ENCODE results near the gene WLS.
A peak's percentile ranks its signal among the peaks of the same experiment; 100 is the strongest.

WLS gene

DNA sequence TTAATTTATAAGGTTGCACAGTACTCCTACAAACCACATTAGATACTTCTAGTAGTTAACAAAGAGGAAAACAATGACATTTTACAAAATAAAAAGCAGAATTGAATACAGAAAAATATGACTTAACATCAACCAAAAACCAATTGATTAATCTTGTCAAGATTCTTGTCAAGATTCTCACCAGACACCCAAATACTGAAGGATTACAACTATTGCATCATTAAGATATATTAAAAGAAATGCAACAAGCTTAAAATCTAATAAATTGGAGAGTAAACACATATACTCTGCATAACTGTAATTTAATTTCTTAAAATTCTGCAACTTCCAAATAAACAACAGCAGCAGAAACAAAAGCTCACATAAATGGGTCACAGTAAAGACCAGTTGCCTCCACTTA lies 4.7 kb downstream of the WLS start:
- DNase-seq: no peak

DNA sequence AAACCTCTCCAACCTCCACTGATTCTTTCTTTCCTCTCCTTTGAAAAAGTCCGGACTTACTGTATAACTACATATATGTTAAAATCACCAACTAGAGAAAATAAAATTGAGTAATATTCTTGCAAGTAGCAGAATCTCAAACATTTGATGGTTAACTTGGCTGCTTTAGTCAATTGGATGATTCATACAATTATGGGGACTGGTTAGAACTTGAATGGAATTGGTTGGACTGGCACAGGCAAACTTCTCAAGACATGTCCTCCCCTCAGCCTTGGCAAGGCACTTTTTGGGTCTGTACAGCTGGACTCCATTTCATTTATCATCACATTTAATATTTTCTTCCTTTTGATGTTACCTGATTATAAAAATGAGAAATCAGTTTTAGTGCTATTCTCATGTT lies 6.5 kb downstream of the WLS start:
- DNase-seq: no peak

DNA sequence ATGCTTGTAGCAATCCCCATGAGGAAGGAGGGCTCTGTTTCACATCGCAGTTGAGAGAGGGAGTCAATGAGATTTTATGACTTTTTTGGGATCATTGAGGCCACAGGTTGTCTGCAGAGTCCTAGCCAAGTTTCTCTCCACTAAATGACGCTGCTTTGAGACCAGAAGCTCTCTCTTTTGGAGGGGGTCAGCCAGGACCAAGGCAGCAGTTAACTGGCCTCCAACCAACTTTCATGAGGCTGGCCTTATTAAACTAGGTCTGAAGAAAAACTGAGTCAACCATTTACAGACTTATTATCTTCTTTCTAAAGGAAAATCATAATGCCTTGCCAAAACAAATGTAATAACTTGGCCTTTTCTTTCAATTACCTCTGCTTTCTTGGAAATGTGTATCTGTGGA lies 8.6 kb downstream of the WLS start:
- DNase-seq: no peak

DNA sequence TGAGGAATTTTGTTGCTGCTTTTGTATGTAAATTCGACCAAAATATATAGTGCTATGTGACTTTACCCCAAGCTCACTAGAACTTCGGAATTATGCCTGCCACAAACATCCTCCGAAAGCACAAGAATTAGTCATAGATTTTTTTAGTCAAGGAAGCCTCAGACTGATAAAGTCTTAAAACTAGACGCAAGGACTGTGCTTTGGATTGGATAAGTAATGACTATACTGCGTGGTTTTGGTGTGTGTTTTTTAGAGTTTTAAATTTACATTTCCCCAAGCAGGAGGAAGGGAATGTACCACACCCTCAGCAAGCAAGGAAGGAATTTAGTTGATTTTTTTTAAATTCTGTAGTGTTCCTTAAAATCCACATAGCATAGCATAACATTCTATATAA lies 10.3 kb downstream of the WLS start:
- DNase-seq: no peak

DNA sequence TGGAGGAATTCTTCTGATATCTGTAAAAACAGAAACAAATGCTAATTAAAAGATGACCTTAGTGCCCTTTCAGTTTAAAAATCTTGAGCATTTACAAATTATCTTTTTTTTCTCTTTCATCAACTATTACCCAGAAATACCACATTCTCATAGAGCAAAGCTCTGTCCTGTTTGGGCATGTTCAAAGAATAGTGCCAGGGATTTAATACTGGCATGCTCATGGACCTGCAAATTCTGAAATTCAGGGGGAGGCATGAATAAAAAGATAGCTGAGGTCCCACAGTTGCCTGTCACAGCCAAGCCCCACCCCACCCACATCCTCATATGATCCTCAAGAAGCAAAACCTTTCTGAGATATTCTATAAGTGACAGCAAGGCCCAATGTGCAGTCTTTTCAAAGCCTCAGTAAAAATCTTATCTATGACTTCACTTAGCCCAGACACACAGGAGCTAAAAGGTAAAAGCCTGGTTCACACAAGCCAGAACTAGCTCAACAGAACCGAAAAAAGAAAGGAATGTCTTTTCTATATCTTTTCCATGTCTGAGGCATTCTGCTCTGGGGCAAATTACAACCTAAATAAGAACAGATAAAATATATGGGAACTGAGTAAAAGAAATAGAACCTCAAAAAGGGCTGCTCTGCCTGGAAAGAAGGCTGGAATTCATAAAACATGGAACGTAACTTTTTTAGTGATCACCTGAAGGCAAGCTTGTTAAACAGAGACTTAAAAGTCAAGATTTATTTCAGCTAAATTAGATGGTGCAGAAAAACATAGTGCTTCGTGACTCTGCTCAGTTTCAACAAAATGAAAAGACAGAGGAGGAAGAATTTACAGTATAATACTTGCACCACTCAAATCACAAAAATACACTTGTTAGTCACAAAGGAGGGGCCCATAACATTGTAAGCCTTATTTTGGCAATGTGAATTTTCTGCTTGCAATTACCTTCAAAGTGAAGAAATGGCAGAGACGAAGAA lies 11.0 kb downstream of the WLS start:
- no peak for DNase-seq

DNA sequence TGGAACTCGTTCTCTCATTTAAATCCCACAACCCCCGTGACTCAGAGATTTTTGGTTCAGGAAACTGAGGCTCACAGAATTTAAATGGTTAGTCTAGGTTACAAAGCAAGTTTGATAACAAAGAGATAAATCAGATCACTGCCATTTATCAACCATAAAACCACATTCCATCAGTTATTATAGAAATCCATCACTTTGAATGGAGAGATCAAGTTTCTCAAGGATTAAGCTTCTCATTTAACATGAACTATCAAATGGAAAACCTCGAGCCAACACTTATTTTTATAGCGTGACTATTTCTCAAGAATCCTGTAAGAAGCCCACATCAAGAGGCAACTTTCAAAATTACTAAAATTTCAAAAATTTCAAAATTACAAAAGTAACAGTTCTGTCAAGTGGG lies 11.9 kb downstream of the WLS start:
- DNase-seq: no peak

DNA sequence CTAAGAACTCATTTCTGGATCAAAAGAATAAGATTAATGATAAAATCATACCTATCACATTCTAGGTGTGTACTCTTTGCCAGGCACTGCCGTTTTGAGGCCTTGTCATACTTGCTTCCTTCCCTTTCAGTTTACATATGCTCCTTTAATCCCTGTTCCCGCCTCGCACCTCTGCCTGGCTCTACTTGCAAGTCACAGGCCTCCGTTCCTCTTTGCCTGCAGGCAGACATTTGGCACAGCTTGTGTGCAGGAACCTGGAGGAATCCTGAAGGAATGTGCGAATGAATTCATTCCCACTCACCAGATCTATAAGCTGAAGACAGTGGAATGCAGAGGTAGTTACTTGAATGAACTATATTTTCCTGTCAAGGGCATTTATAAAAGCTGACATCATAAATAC lies 13.8 kb downstream of the WLS start:
- no peak for DNase-seq

DNA sequence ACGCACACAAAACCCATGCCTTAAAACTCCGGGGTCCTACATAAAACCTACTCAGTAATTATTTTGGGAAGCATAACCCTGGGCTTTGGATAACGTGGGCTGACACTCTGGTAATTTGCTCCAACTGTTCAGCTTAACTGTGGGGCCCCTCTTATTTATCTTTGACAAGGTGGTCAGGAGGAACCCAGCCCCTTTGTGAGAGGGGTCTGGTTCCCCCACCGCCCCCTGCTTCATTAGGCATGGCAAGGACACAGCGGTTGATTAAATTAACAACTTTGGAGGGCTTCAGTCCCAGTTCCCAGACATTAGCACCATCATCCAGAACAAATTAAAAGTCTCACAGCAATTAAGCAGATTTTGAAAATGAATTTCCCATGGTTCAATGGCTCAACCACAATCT lies 14.7 kb downstream of the WLS start:
- no peak for DNase-seq

DNA sequence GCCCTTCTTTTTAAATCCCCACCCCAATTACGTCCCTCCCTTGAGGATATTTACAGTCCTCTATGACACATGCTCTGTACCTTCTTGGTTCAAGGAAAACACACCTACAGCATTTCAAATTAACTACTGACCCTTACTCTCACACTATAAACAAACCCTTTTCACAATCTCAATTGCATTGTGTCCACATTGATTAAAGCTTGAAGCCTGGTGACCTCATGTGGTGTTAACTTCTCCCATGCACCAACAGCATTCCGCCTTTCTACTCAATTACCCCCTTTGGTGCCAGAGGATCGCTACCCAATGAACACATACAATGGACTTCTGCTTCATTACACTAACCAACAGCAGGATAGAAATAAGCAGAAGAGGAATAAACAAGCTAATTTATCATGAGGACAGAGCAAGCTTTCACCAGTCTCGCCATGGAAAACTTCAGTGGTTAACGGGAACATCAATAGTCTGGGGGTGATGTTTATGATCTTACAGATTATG lies 15.2 kb downstream of the WLS start:
- no peak for DNase-seq

DNA sequence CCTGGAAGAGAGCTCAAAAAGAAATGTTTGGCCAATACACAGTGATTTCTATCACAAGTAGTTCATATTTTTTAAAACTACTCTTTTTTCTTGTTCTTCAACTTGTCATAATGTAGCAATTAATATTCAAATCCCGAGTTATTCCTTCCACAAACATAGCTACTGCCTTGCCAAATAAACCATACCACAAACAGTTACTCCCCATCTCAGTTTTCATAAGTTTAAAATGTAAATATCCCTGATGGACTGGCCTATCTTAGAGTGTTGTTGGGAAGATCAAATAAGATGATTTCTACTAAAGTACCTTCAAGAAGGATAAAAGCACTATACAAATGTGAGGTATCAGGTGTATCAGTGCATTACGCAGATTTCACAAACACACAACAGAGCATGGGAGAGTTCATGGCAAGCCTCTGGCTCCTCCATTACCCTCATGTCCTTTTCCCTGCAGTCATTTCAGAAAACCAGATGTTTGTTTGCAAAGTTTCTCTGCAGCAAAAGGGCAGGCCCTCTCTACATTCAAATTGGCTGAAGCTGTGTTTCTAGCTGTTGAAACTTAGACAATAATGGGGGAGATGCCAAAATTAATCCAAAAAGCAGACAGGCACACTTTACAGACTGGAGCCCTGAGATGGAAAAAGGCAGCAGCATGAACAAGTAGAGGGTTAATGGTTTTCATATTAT lies 16.1 kb downstream of the WLS start:
- no peak for DNase-seq

DNA sequence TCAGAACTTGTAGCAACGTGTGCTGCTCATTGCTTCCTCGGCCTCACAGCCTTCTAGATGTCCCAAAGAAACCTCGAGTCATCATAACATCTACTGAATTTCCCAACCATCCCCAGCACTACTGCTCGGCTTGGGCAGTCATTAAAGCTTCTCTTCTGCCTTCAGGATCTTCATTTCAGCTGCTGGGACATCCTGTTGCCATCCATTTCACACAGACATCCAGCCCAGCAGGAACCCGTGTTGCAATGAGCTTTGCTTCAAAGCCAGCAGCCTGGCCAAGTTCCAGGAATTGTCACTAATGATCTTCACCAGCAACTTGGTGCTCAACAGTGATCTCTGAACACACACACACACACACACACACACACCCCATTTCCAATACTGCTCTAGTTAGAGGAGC lies 18.5 kb downstream of the WLS start:
- peak; percentile 19 for DNase-seq

DNA sequence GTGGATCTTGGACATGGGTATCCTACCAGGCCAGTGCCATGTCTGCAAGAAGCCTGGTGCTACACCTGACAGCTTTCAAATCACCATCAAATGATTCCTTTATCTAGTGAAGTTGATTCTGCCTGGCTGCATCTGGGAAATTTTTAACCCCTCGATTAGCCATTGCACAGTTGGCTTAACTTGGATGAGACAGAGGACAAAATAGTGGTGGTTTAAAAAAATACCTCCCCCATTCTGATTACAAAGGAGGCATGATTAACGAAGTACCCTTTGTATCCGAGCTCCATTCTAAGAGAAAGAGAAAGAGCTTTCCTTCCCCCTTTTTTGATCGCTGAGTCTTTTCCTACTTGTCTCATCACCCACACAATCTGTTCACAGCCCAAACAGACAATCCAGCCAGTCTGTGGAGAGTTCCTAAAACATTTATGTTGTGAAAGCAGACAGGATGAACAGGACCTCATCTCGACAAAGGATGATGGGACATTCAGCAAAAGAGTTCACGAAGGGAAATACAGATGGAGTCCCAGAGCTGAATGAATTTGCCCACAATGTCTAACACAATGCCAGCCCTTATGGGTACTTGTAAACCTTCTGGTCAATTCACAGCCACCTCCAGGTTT lies 20.5 kb downstream of the WLS start:
- DNase-seq: no peak

DNA sequence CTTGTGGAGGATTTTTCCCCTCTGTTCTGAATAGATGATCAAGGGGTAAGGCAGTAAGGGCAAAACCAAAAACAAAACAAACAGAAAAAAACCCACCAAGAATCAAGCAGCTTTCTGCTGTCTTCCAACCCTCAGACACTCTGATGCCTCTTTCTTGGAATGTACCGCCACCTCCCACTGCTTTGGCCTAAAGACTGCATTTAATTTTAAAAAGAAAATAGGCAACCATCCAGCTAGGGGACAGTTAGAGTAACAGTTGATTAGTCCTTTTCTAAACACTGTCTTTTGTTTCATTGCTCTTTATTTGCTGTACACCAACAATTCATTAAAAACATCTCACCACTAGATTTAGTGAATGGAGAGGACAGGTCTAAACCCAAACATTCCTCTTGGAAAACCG lies 21.5 kb downstream of the WLS start:
- no peak for DNase-seq

DNA sequence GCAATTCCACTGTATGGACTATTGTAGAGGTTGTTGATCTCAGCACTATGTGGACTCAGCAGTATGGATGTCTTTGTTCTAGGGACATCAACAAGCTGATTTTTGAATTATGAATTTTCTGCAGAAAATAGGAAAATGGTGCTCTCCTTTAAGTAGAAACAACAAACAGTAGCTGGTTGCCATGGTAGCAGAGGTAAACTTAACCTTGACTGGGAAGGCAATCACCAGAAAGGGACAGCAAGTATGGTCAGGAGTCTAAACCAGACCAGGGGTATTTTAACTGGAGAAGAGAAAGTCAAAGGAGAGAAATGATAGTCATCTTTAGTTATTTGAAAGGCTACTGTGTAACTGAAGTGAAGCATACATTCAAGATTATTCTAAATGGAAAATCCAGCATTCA lies 22.3 kb downstream of the WLS start:
- DNase-seq: no peak

DNA sequence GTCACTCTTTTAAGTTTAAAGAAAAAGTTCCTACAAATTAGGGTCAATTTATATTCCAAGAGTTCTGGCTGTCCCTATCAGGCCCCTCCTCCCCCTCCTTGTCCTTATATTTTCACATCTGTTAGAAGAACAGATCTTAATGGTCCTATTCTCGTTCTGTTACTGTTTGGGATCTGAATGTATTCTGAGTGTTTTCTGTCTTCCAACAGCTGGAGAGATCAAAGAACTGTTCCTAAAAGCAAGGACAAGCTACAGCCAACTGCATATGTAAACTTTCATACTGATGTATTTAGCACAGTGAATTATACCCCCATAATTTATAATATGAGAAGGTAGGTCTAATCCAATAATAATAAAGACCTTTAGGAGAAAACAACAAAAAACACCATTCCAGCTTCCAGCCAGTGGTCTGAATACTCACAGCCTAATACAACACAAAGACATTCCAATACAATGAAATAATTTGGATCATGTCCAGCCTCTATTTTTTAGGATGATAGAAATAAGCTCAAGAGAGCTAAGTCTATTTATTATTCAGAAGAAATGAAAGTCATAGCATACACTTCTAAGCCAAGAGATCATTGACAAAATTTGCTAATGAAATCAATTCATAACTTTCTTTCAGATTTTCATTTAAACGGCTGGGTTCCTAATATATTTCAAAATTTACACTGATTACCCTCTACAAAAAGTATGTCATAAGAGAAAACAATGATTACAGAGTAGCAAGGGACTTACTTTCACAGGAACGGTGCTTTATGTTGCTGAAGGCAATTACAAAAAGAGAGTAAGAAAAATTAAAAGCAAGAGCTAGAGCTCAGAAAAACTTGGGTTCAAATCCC lies 25.3 kb downstream of the WLS start:
- DNase-seq: no peak

DNA sequence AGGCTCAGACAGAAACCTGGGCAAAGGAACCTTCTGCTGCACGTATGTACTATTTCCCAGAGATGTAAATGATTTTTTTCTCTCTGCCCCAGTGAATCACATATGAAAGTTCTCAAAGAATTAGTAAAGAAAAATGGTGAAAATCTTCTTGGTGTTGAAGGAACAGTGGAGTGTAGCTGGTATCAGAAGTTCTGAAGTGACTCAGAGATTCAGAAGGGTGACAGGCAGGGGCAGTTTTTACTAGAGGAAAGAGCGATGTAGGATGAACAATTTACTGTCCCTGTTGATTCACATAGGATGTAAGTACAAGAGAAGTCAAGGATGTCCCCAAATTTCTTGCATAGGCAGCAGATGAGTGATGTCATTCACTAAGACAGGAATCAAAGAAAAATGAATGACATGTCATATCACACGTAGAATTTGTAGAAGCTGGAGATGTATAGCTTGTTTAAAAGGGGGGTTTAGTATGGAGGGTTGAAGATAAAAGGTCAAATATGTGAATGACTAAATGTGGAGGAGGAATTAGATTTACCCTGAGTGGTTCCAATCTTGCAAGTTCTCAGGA lies 26.4 kb downstream of the WLS start:
- DNase-seq: no peak

DNA sequence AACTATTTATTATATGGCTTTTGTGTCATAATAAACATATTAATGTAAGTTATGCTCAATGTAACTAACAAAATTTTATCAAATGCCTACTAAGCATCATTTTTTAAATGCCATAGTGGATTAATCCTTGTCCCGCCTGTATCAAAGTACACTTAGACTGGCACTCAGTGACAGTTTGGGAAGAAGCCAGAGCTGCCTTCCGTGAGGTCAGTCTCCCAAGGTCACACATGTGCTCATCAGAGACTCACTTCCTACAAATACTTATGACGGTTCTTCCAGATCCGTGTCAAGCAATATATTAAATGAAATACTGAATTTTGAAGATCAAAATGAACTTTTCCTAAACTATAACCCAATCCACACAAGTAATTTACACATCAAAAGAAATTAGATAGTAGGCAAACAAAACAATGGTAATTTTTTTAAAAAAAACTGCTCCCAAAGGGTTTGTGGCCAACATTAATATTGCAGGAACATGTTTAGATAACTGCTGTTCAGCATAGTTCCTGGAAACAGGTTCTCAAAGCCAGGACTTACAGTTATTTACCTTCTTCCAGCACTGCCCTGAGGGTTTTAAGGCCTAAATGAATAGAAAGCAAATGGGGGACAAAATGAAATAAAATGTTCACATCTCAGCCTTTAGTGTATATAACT lies 27.2 kb downstream of the WLS start:
- no peak for DNase-seq

DNA sequence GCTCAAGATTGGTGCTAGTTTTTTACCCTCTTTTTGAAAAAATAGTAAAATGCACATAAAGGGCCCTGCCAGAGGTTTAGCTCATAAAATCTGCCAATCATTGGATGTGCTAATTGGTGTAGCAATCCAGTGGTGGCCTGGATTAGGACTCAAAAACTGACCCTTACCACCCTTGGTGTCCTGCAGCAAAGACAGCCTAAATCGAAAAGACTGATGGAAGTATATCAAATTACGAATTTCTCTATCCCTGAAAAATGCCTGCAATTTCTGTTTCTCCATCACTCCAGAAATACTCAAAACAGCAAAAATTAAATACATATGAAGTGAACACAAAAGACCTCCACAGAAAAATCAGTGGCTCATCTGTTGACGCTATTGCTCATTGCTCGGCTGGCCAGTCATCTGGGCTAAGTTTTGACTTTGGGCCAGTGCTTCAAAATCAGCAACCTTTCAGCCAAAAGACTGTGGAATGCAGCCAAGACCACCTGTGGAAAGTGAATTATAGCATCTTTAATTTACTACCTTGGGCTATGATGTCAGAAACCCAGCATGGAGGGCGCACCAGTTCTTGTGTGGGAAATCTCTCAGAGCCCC lies 30.0 kb downstream of the WLS start:
- no peak for DNase-seq

DNA sequence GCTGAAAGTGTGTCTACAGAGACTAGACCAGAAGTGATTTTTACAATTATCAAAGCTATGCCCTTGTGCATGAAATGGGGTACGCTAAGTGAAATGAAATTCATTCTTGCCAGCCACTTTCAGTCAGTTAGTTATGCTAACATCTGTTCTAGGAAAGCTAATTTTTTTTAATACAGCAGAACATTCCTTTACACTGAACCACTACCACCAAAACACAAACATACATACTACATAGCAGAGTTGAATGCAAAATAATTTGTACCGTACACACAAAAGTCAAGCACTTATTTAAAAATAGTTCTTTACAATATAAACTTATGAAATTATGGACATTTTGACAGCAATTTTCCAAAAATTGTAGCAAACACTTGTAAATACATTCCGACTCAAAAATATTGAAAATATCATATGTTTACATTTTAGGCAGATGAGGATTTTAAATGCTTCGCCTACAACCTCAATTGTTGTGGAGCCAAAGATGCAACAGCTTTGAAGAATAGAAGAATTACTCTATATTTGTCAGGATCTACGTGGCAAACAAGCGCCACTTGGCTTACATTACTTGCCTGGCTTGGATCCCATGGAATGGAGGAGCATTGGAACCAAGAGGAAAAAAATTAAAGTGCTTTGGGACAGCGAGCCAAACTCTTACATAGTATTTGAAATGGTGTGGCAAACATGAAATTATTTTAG lies 30.6 kb downstream of the WLS start:
- no peak for DNase-seq

DNA sequence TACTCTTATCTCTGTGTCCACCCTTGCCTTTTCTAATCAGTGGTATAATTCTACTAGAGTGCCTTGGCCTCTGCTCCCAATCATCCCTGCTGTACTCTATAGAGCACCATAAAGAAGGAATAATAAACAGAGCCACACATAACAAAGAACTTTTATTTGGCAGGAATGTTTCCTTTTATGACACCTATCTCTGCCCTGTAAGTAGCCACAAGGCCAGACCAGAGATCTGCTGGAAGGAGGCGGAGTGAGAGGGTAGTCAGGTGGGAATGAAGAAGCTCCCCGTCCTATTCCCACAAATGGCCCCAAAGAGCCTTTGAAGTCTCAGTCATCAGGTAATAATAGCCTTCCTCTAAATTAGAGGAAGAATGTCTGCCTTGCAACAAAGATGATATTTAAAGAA lies 32.7 kb downstream of the WLS start:
- no peak for DNase-seq

DNA sequence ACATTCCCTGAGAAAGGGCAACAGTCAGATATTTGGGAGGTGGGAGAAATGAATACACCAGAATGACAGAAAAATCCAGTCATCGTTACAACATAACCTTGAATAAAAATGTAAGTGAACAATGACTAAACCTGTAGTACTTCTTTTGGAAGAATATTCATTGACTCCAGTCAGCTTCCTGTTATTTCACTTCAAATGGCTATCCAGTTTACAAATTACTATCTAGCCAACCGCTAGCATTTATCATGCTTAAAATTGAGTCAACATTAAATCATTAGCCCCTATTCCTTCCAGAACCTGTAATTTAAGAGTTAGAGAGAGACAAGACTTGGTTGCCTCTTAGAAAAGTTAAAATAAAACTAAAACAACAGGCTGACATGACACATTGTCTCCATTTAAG lies 33.6 kb downstream of the WLS start:
- no peak for DNase-seq
